Erythroblast (primary cell): ENCODE measurements around the gene GSTA2.

Experiments
- GATA1 ChIP-seq: IDR thresholded peaks from 2 replicates; pipeline ENCODE4 v1.6.1; 2011; ENCODE audit warnings: low read depth, mild to moderate bottlenecking, control low read depth, low read length, moderate library complexity
- POLR2A ChIP-seq: IDR thresholded peaks from 2 replicates; pipeline ENCODE4 v1.6.1; 2011; ENCODE audit warnings: mild to moderate bottlenecking, low read length

DNA sequence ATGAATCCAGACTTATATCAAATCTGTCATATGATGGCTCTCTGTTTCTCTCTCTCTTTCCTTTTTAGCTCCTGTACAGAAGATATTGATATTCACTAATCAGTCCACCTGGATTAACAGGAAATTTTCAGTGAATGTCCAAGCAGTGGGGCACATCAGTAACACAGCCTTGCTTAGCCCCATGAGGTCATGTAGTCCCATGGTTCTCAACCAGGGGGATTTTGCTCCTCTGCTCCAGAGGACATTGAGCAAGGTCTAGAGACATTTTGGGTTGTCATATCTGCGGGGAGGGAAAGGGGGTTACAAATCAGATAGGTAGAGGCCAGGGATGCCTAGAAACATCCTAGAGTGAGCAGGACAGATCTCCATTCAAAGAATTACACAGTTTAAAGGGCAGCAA is 39.5 kb upstream of the GSTA2 start:
- TF ChIP-seq POLR2A (no peak), GATA1 (no peak)
